HEK293 (cell line): Measurements from ENCODE around the gene GREM2.

Experiments used
- CTCF ChIA-PET: fragments of 350-600 bp; formaldehyde crosslinking; extraction: SDS; loops from one replicate; lab custom pipeline; 2021; ENCODE audit warnings: antibody characterized with exemption; lab: Yijun Ruan, JAX
- POLR2A ChIA-PET: fragments of 300-600 bp; formaldehyde crosslinking; extraction: SDS; loops from one replicate; lab custom pipeline; 2020; ENCODE audit warnings: antibody characterized with exemption, inconsistent platforms; lab: Yijun Ruan, JAX
- H3K27ac ChIP-seq: fragments of 200-500 bp; sonication (Bioruptor generic); 2 replicates; pipeline ENCODE4 v1.5.1; 2014; ENCODE audit warnings: low read depth, low read length, control low read depth, inconsistent platforms; ENCODE audit errors: extremely low read depth
- H3K36me3 ChIP-seq, 2 experiments: fragments of 200-500 bp in 1 of 2; sonication (Bioruptor generic) in 1 of 2; 1 replicate in 1 of 2; 2 replicates in 1 of 2; pipeline ENCODE4 v1.5.1; 2014 to 2017; ENCODE audit warnings: inconsistent platforms in 2 of 2, low read length in 2 of 2; ENCODE audit not compliant: control insufficient read depth in 2 of 2, insufficient read depth in 1 of 2
- H3K4me1 ChIP-seq: fragments of 200-500 bp; sonication (Bioruptor generic); 2 replicates; pipeline ENCODE4 v1.5.1; 2014; ENCODE audit warnings: mild to moderate bottlenecking, low read length, inconsistent platforms; ENCODE audit not compliant: control insufficient read depth, insufficient read depth
- H3K4me3 ChIP-seq: 2 replicates; pipeline ENCODE4 v1.5.1; 2011; ENCODE audit warnings: low read depth, mild to moderate bottlenecking, control low read depth, low read length, moderate library complexity
- H3K9me3 ChIP-seq: fragments of 200-500 bp; sonication (Bioruptor generic); 2 replicates; pipeline ENCODE4 v1.5.1; 2014; ENCODE audit warnings: low read depth, low read length, inconsistent platforms; ENCODE audit not compliant: control insufficient read depth, insufficient read depth
- CTCF ChIP-seq: fragments of 450-650 bp; formaldehyde crosslinking; IDR thresholded peaks from 2 replicates; pipeline ENCODE4 v1.5.1; 2016; ENCODE audit warnings: missing biosample characterization, missing genetic modification characterization
- EGR2 ChIP-seq: fragments of 450-650 bp; formaldehyde crosslinking; IDR thresholded peaks from 2 replicates; pipeline ENCODE4 v1.5.1; 2016; ENCODE audit warnings: low read depth, missing biosample characterization, missing genetic modification characterization
- GFI1B ChIP-seq: fragments of 450-650 bp; formaldehyde crosslinking; IDR thresholded peaks from 2 replicates; pipeline ENCODE4 v1.5.1; 2016; ENCODE audit warnings: missing biosample characterization, missing genetic modification characterization
- MEIS1 ChIP-seq: sonication (generic); formaldehyde crosslinking; IDR thresholded peaks from 2 replicates; pipeline ENCODE4 v1.8.1; 2022; ENCODE audit warnings: missing genetic modification reagents, mild to moderate bottlenecking, borderline replicate concordance
- OSR2 ChIP-seq: fragments of 450-650 bp; formaldehyde crosslinking; IDR thresholded peaks from 2 replicates; pipeline ENCODE4 v1.5.1; 2016; ENCODE audit warnings: missing biosample characterization, missing genetic modification characterization
- PRDM10 ChIP-seq: fragments of 450-650 bp; formaldehyde crosslinking; IDR thresholded peaks from 2 replicates; pipeline ENCODE4 v1.5.1; 2016; ENCODE audit warnings: missing biosample characterization, missing genetic modification characterization
- ZBTB17 ChIP-seq: fragments of 450-650 bp; formaldehyde crosslinking; IDR thresholded peaks from 2 replicates; pipeline ENCODE4 v1.5.1; 2016; ENCODE audit warnings: missing biosample characterization, missing genetic modification characterization
- ZNF132 ChIP-seq: fragments of 450-650 bp; formaldehyde crosslinking; IDR thresholded peaks from 2 replicates; pipeline ENCODE4 v1.5.1; 2017; ENCODE audit warnings: missing biosample characterization, missing genetic modification characterization, borderline replicate concordance
- ZNF426 ChIP-seq: fragments of 450-650 bp; formaldehyde crosslinking; IDR thresholded peaks from 2 replicates; pipeline ENCODE4 v1.5.1; 2017; ENCODE audit warnings: missing biosample characterization, missing genetic modification characterization, mild to moderate bottlenecking, inconsistent platforms, moderate library complexity
- ZNF488 ChIP-seq: fragments of 450-650 bp; formaldehyde crosslinking; IDR thresholded peaks from 2 replicates; pipeline ENCODE4 v1.5.1; 2016; ENCODE audit warnings: missing biosample characterization, missing genetic modification characterization
- ZNF580 ChIP-seq: fragments of 450-650 bp; formaldehyde crosslinking; IDR thresholded peaks from 2 replicates; pipeline ENCODE4 v1.5.1; 2016; ENCODE audit warnings: missing biosample characterization, missing genetic modification characterization
- ZNF600 ChIP-seq: fragments of 450-650 bp; formaldehyde crosslinking; IDR thresholded peaks from 2 replicates; pipeline ENCODE4 v1.5.1; 2016; ENCODE audit warnings: missing biosample characterization, missing genetic modification characterization
- ZNF768 ChIP-seq: fragments of 450-650 bp; formaldehyde crosslinking; IDR thresholded peaks from 2 replicates; pipeline ENCODE4 v1.5.1; 2018; ENCODE audit warnings: missing biosample characterization, mild to moderate bottlenecking, missing genetic modification characterization
- ZNF785 ChIP-seq: fragments of 450-650 bp; formaldehyde crosslinking; IDR thresholded peaks from 2 replicates; pipeline ENCODE4 v1.5.1; 2016; ENCODE audit warnings: missing biosample characterization, missing genetic modification characterization
- ZSCAN30 ChIP-seq: fragments of 450-650 bp; IDR thresholded peaks from 2 replicates; pipeline ENCODE4 v1.5.1; 2018; ENCODE audit warnings: missing biosample characterization, mild to moderate bottlenecking, missing genetic modification characterization, moderate library complexity
- ZSCAN4 ChIP-seq: fragments of 450-650 bp; formaldehyde crosslinking; IDR thresholded peaks from 2 replicates; pipeline ENCODE4 v1.5.1; 2017; ENCODE audit warnings: missing biosample characterization, missing genetic modification characterization
- TF ChIP-seq, protein P1 (sequence below): sonication (generic); formaldehyde crosslinking; IDR thresholded peaks from 2 replicates; pipeline ENCODE4 v1.8.1; 2022; ENCODE audit warnings: mild to moderate bottlenecking, moderate library complexity, missing genetic modification reagents
- TF ChIP-seq, protein P2 (sequence below): fragments of 450-650 bp; formaldehyde crosslinking; IDR thresholded peaks from 2 replicates; pipeline ENCODE4 v1.5.1; 2017; ENCODE audit warnings: missing biosample characterization, missing genetic modification characterization
- TF ChIP-seq, protein P3 (sequence below): fragments of 450-650 bp; formaldehyde crosslinking; conservative IDR thresholded peaks from 2 replicates; pipeline ENCODE4 v1.5.1; 2016; ENCODE audit warnings: low read depth, missing biosample characterization, missing genetic modification characterization
- TF ChIP-seq, protein P4 (sequence below): fragments of 450-650 bp; formaldehyde crosslinking; optimal IDR thresholded peaks from 2 replicates; pipeline ENCODE3; 2016; ENCODE audit warnings: missing biosample characterization, mild to moderate bottlenecking, missing genetic modification characterization

Gene GREM2

DNA sequence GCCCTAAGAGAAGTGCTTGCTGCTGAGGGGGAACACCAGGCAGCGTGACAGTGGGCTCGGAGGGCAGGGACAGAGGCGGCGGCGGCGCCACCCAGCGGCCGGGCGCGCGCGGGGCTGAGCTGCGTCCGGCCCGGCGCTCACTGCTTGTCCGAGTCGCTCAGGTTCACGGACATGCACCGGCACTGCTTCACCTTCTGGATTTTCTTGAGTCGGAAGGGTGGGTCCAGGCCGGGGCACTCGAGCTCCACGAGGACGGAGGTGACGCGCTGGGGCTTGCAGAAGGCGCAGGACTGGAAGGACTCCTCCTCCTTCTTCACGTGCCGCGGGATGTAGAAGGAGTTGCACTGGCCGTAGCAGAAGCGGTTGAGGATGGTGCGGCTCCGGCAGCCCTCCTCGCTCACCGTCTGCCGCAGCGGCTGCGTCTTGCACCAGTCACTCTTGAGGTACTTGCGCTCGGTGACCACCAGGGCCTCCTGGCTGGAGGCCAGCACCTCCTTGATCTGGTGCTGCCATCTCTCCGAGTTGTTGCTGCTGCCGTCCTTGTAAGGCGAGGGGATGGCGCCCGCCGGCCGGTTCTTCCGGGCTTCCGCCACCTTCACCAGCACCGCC, 119.0 kb downstream of the GREM2 start:
- ChIA-PET CTCF (interaction anchor here (0.6 to 1.2 kb wide), 3 partner anchors 38 to 310 kb away, joined by 3 to 6 read pairs (median 4); no protein-coding TSS in a partner anchor), POLR2A (no interaction called here)
- H3K36me3 ChIP-seq = no peaks in the 10 kb centered on the region
- H3K9me3 ChIP-seq = no peaks in the 10 kb centered on the region
- peak overlapping the region; percentile 9; the same call in 1 of the 2 replicates for H3K4me3 ChIP-seq
- H3K27ac ChIP-seq = peak overlapping the region; percentile 12; the same call in 1 of the 2 replicates
- H3K4me1 ChIP-seq = no peaks in the 10 kb centered on the region
- TF ChIP-seq, protein P1, sequence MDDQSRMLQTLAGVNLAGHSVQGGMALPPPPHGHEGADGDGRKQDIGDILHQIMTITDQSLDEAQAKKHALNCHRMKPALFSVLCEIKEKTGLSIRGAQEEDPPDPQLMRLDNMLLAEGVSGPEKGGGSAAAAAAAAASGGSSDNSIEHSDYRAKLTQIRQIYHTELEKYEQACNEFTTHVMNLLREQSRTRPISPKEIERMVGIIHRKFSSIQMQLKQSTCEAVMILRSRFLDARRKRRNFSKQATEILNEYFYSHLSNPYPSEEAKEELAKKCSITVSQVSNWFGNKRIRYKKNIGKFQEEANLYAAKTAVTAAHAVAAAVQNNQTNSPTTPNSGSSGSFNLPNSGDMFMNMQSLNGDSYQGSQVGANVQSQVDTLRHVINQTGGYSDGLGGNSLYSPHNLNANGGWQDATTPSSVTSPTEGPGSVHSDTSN = 0 out of 2 replicates have a peak, but pooled peaks have one; percentile 53
- TF ChIP-seq OSR2 (tag by site-specific recombination) = no peak
- TF ChIP-seq, protein P2, sequence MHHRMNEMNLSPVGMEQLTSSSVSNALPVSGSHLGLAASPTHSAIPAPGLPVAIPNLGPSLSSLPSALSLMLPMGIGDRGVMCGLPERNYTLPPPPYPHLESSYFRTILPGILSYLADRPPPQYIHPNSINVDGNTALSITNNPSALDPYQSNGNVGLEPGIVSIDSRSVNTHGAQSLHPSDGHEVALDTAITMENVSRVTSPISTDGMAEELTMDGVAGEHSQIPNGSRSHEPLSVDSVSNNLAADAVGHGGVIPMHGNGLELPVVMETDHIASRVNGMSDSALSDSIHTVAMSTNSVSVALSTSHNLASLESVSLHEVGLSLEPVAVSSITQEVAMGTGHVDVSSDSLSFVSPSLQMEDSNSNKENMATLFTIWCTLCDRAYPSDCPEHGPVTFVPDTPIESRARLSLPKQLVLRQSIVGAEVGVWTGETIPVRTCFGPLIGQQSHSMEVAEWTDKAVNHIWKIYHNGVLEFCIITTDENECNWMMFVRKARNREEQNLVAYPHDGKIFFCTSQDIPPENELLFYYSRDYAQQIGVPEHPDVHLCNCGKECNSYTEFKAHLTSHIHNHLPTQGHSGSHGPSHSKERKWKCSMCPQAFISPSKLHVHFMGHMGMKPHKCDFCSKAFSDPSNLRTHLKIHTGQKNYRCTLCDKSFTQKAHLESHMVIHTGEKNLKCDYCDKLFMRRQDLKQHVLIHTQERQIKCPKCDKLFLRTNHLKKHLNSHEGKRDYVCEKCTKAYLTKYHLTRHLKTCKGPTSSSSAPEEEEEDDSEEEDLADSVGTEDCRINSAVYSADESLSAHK (tag by site-specific recombination) = no peak
- TF ChIP-seq EGR2 = no peak
- peak; percentile 75 for TF ChIP-seq ZNF600 (tag by site-specific recombination)
- no peak for TF ChIP-seq ZNF488 (tag by site-specific recombination)
- TF ChIP-seq ZNF132 (tag by site-specific recombination) = no peak
- TF ChIP-seq, protein P3, sequence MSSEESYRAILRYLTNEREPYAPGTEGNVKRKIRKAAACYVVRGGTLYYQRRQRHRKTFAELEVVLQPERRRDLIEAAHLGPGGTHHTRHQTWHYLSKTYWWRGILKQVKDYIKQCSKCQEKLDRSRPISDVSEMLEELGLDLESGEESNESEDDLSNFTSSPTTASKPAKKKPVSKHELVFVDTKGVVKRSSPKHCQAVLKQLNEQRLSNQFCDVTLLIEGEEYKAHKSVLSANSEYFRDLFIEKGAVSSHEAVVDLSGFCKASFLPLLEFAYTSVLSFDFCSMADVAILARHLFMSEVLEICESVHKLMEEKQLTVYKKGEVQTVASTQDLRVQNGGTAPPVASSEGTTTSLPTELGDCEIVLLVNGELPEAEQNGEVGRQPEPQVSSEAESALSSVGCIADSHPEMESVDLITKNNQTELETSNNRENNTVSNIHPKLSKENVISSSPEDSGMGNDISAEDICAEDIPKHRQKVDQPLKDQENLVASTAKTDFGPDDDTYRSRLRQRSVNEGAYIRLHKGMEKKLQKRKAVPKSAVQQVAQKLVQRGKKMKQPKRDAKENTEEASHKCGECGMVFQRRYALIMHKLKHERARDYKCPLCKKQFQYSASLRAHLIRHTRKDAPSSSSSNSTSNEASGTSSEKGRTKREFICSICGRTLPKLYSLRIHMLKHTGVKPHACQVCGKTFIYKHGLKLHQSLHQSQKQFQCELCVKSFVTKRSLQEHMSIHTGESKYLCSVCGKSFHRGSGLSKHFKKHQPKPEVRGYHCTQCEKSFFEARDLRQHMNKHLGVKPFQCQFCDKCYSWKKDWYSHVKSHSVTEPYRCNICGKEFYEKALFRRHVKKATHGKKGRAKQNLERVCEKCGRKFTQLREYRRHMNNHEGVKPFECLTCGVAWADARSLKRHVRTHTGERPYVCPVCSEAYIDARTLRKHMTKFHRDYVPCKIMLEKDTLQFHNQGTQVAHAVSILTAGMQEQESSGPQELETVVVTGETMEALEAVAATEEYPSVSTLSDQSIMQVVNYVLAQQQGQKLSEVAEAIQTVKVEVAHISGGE (tag by site-specific recombination) = peak; percentile 44; the same call in 1 of the 2 replicates
- TF ChIP-seq ZSCAN30 = no peak
- TF ChIP-seq MEIS1 (CRISPR knock-in tag) = no peak
- no peak for TF ChIP-seq ZNF426
- no peak for TF ChIP-seq ZNF785 (tag by site-specific recombination)
- TF ChIP-seq ZBTB17 (tag by site-specific recombination) = peak; percentile 46; the same call in 1 of the 2 replicates
- TF ChIP-seq ZSCAN4 = no peak
- no peak for TF ChIP-seq PRDM10 (tag by site-specific recombination)
- TF ChIP-seq CTCF (tag by site-specific recombination) = peak; percentile 80
- TF ChIP-seq ZNF580 (tag by site-specific recombination) = no peak
- no peak for TF ChIP-seq GFI1B
- TF ChIP-seq, protein P4, sequence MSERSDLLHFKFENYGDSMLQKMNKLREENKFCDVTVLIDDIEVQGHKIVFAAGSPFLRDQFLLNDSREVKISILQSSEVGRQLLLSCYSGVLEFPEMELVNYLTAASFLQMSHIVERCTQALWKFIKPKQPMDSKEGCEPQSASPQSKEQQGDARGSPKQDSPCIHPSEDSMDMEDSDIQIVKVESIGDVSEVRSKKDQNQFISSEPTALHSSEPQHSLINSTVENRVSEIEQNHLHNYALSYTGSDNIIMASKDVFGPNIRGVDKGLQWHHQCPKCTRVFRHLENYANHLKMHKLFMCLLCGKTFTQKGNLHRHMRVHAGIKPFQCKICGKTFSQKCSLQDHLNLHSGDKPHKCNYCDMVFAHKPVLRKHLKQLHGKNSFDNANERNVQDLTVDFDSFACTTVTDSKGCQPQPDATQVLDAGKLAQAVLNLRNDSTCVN (tag by site-specific recombination) = peak; percentile 32
- TF ChIP-seq ZNF768 (tag by site-specific recombination) = no peak
